ENCODE measurements around the gene MPEG1.

The MPEG1 gene

GRCh38 chr11:59247531-59248227 is 35.0 kb upstream of the MPEG1 start:
- no peak for TF ChIP-seq CTCF (IDR thresholded peaks at IDR 0.05)
- Histone ChIP-seq H3K9ac (no peak overlapping the region), H3K27ac (no peak overlapping the region), H3K9me3 (ENCODE audit: control insufficient read depth, low read length) (no peaks in the 10 kb centered on the region), H3K4me3 (ENCODE audit: low read depth, low read length) (no peak overlapping the region), H3K27me3 (ENCODE audit: control insufficient read depth, insufficient read depth, low read length) (no peaks in the 10 kb centered on the region), H3K79me2 (no peaks in the 10 kb centered on the region), H3K4me1 (peaks cover 2% of the 10 kb centered on the region), H3K36me3 (ENCODE audit: control insufficient read depth, insufficient read depth, low read length) (no peaks in the 10 kb centered on the region), H2AFZ (no peak overlapping the region), H3K4me2 (ENCODE audit: low read length) (no peak overlapping the region)

GRCh38 chr11:59243633-59244032 is 30.9 kb upstream of the MPEG1 start:
- H3K9me3 ChIP-seq (ENCODE audit: control insufficient read depth, low read length): no peaks in the 10 kb centered on the region
- TF ChIP-seq CTCF (IDR thresholded peaks at IDR 0.05): no peak
- H3K9ac ChIP-seq: no peak overlapping the region
- no peak overlapping the region for H3K27ac ChIP-seq
- H3K27me3 ChIP-seq (ENCODE audit: control insufficient read depth, insufficient read depth, low read length): no peaks in the 10 kb centered on the region
- no peak overlapping the region for H2AFZ ChIP-seq
- H3K36me3 ChIP-seq (ENCODE audit: control insufficient read depth, insufficient read depth, low read length): no peaks in the 10 kb centered on the region
- H3K4me3 ChIP-seq (ENCODE audit: low read depth, low read length): no peak overlapping the region
- H3K4me2 ChIP-seq (ENCODE audit: low read length): no peak overlapping the region
- peaks cover 2% of the 10 kb centered on the region for H3K4me1 ChIP-seq
- no peaks in the 10 kb centered on the region for H3K79me2 ChIP-seq

GRCh38 chr11:59240322-59240721 is 27.6 kb upstream of the MPEG1 start:
- Histone ChIP-seq H3K36me3 (ENCODE audit: control insufficient read depth, insufficient read depth, low read length) (no peaks in the 10 kb centered on the region), H2AFZ (no peak overlapping the region), H3K27ac (no peak overlapping the region), H3K4me1 (no peaks in the 10 kb centered on the region), H3K9ac (no peak overlapping the region), H3K79me2 (no peaks in the 10 kb centered on the region), H3K4me2 (ENCODE audit: low read length) (no peak overlapping the region), H3K4me3 (ENCODE audit: low read depth, low read length) (no peak overlapping the region), H3K9me3 (ENCODE audit: control insufficient read depth, low read length) (no peaks in the 10 kb centered on the region), H3K27me3 (ENCODE audit: control insufficient read depth, insufficient read depth, low read length) (no peaks in the 10 kb centered on the region)
- no peak for TF ChIP-seq CTCF (IDR thresholded peaks at IDR 0.05)

GRCh38 chr11:59226396-59226795 is 13.7 kb upstream of the MPEG1 start:
- H3K9me3 ChIP-seq (ENCODE audit: control insufficient read depth, low read length): no peaks in the 10 kb centered on the region
- H3K36me3 ChIP-seq (ENCODE audit: control insufficient read depth, insufficient read depth, low read length): no peaks in the 10 kb centered on the region
- no peak overlapping the region for H3K4me2 ChIP-seq (ENCODE audit: low read length)
- no peak for TF ChIP-seq CTCF (IDR thresholded peaks at IDR 0.05)
- H2AFZ ChIP-seq: no peak overlapping the region
- no peaks in the 10 kb centered on the region for H3K27me3 ChIP-seq (ENCODE audit: control insufficient read depth, insufficient read depth, low read length)
- no peak overlapping the region for H3K9ac ChIP-seq
- no peak overlapping the region for H3K27ac ChIP-seq
- no peak overlapping the region for H3K4me3 ChIP-seq (ENCODE audit: low read depth, low read length)
- H3K4me1 ChIP-seq: no peaks in the 10 kb centered on the region
- H3K79me2 ChIP-seq: no peaks in the 10 kb centered on the region

- no peaks in the 10 kb centered on the region for H3K79me2 ChIP-seq
- no peak overlapping the region for H3K4me2 ChIP-seq (ENCODE audit: low read length)
- H3K27me3 ChIP-seq (ENCODE audit: control insufficient read depth, insufficient read depth, low read length): no peaks in the 10 kb centered on the region
- H3K36me3 ChIP-seq (ENCODE audit: control insufficient read depth, insufficient read depth, low read length): no peaks in the 10 kb centered on the region
- H3K4me3 ChIP-seq (ENCODE audit: low read depth, low read length): no peak overlapping the region
- no peak overlapping the region for H3K9ac ChIP-seq
- H3K9me3 ChIP-seq (ENCODE audit: control insufficient read depth, low read length): no peaks in the 10 kb centered on the region
- H3K27ac ChIP-seq: peak overlapping the region; percentile 19
- TF ChIP-seq CTCF (IDR thresholded peaks at IDR 0.05): no peak
- H3K4me1 ChIP-seq: no peaks in the 10 kb centered on the region
- H2AFZ ChIP-seq: no peak overlapping the region
These were observed 12.3 kb upstream of the MPEG1 start for GRCh38 chr11:59225017-59225416.

All from parathyroid adenoma (tissue), 2 donors.